ENCODE data around the gene RAB20. TPM values are rescaled to one million over a fixed set of nuclear protein-coding genes. Genes with fewer than 3 reads are reported as not detected.

The RAB20 gene
- total and polyA plus RNA-seq, 7 experiments from 2014 or later: 1.3 to 13.6 (median 4.0) TPM

- Histone ChIP-seq H3K4me1 (ENCODE audit: control insufficient read depth in 2 of 2, insufficient read depth in 2 of 2, low read length in 2 of 2) (no peaks in the 10 kb centered on the region), H3K9me3 (ENCODE audit: control insufficient read depth in 2 of 3, low read length in 3 of 3) (no peaks in the 10 kb centered on the region), H3K4me3 (ENCODE audit: low read length) (no peak overlapping the region), H3K36me3 (ENCODE audit: control insufficient read depth in 2 of 3, insufficient read depth in 3 of 3, low read length in 3 of 3) (no peaks in the 10 kb centered on the region), H3K27ac (ENCODE audit: low read depth, low read length) (no peak overlapping the region), H3K27me3 (ENCODE audit: control insufficient read depth in 2 of 2, insufficient read depth in 2 of 2, low read length in 2 of 2) (no peaks in the 10 kb centered on the region)
- peaks cover 43 to 59% (median 51%) of the 10 kb centered on the region in 5 donors for H3K27me3 Mint-ChIP-seq
- H3K36me3 Mint-ChIP-seq: no peaks in the 10 kb centered on the region
- no peak overlapping the region for H3K27ac Mint-ChIP-seq
- peaks cover 0 to 2% (median 0%) of the 10 kb centered on the region in 11 donors for H3K9me3 Mint-ChIP-seq
- H3K4me3 Mint-ChIP-seq: peak overlapping the region in 2 of 10 donors; percentile 0 to 47
- no peak for DNase-seq
- ChIA-PET CTCF (interaction anchor here (0.6 kb wide), 1 partner anchor 16 kb away, joined by 3 read pairs; no protein-coding TSS in a partner anchor), POLR2A (no interaction called here)
- intact Hi-C loops (cut with micrococcal nuclease): no loop called here
- H3K4me1 Mint-ChIP-seq: peaks cover 0 to 14% (median 8%) of the 10 kb centered on the region in 7 donors
- ATAC-seq: peak; percentile 3
Observed at GRCh38 chr13:110576070-110576394, 14.5 kb upstream of the RAB20 start.

- no peak overlapping the region for H3K27ac ChIP-seq (ENCODE audit: low read depth, low read length)
- CTCF ChIA-PET: interaction anchor here (0.6 kb wide), 2 partner anchors 17 to 83 kb away, joined by 3 read pairs; no protein-coding TSS in a partner anchor
- peak overlapping the region in 1 of 10 donors; percentile 35 for H3K4me3 Mint-ChIP-seq
Observed at GRCh38 chr13:110575322-110576069, 14.0 kb upstream of the RAB20 start.

DNA sequence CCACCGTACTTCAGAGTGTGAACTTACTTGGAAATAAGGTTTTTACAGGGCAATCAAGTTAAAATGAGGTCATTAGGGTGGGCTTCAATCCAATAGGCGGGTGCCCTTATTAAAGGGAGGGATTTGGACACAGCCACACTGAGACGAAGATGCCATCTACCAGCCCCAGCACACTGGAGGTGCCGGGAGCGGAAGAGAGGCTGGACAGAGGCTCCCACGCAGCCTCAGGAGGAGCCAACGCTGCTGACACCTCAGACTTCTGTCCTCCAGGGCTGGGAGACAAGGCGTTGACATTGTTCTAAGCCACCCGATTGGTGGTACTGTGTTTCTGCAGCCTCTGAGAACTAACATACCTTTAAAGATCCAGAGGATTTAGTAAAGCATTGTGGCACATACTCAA is 12.6 kb upstream of the RAB20 start:
- Mint-ChIP-seq H3K9me3 (peaks cover 0 to 3% (median 0%) of the 10 kb centered on the region in 11 donors), H3K27me3 (peaks cover 43 to 63% (median 47%) of the 10 kb centered on the region in 5 donors)
- intact Hi-C loops (cut with micrococcal nuclease): no loop called here

More at GRCh38 chr13:110575322-110576069, 14.0 kb upstream of the RAB20 start:
- Mint-ChIP-seq H3K36me3 (no peaks in the 10 kb centered on the region), H3K27ac (no peak overlapping the region), H3K9me3 (peaks cover 0 to 2% (median 0%) of the 10 kb centered on the region in 11 donors), H3K27me3 (peaks cover 40 to 57% (median 49%) of the 10 kb centered on the region in 5 donors), H3K4me1 (peaks cover 0 to 14% (median 8%) of the 10 kb centered on the region in 7 donors)
- Histone ChIP-seq H3K4me1 (ENCODE audit: control insufficient read depth in 2 of 2, insufficient read depth in 2 of 2, low read length in 2 of 2) (no peaks in the 10 kb centered on the region), H3K36me3 (ENCODE audit: control insufficient read depth in 2 of 3, insufficient read depth in 3 of 3, low read length in 3 of 3) (no peaks in the 10 kb centered on the region), H3K4me3 (ENCODE audit: low read length) (no peak overlapping the region), H3K27me3 (ENCODE audit: control insufficient read depth in 2 of 2, insufficient read depth in 2 of 2, low read length in 2 of 2) (no peaks in the 10 kb centered on the region), H3K9me3 (ENCODE audit: control insufficient read depth in 2 of 3, low read length in 3 of 3) (no peaks in the 10 kb centered on the region)
- intact Hi-C loops (cut with micrococcal nuclease): loop anchor here in 1 of 2 donors (1.0 kb wide), 1 partner anchor 119 kb away; no protein-coding TSS in a partner anchor
- ATAC-seq (peak; percentile 72), DNase-seq (no peak)
- POLR2A ChIA-PET: no interaction called here

GRCh38 chr13:110572778-110573118 is 11.2 kb upstream of the RAB20 start:
- Histone ChIP-seq H3K4me1 (ENCODE audit: control insufficient read depth in 2 of 2, insufficient read depth in 2 of 2, low read length in 2 of 2) (no peaks in the 10 kb centered on the region), H3K4me3 (ENCODE audit: low read length) (no peak overlapping the region), H3K27me3 (ENCODE audit: control insufficient read depth in 2 of 2, insufficient read depth in 2 of 2, low read length in 2 of 2) (no peaks in the 10 kb centered on the region), H3K9me3 (ENCODE audit: control insufficient read depth in 2 of 3, low read length in 3 of 3) (no peaks in the 10 kb centered on the region), H3K36me3 (ENCODE audit: control insufficient read depth in 2 of 3, insufficient read depth in 3 of 3, low read length in 3 of 3) (no peaks in the 10 kb centered on the region), H3K27ac (ENCODE audit: low read depth, low read length) (no peak overlapping the region)
- DNase-seq (no peak), ATAC-seq (no peak)
- Mint-ChIP-seq H3K9me3 (peaks cover 0 to 3% (median 0%) of the 10 kb centered on the region in 11 donors), H3K27me3 (peaks cover 43 to 60% (median 46%) of the 10 kb centered on the region in 5 donors), H3K27ac (no peak overlapping the region), H3K4me1 (peaks cover 0 to 14% (median 8%) of the 10 kb centered on the region in 7 donors), H3K36me3 (no peaks in the 10 kb centered on the region), H3K4me3 (no peak overlapping the region)
- intact Hi-C loops (cut with micrococcal nuclease): no loop called here
- ChIA-PET POLR2A (no interaction called here), CTCF (no interaction called here)

More for the DNA sequence above, 12.6 kb upstream of the RAB20 start:
- Mint-ChIP-seq H3K36me3 (no peaks in the 10 kb centered on the region), H3K4me3 (no peak overlapping the region), H3K4me1 (peaks cover 0 to 14% (median 8%) of the 10 kb centered on the region in 7 donors), H3K27ac (no peak overlapping the region)
- Histone ChIP-seq H3K36me3 (ENCODE audit: control insufficient read depth in 2 of 3, insufficient read depth in 3 of 3, low read length in 3 of 3) (no peaks in the 10 kb centered on the region), H3K4me3 (ENCODE audit: low read length) (no peak overlapping the region), H3K27me3 (ENCODE audit: control insufficient read depth in 2 of 2, insufficient read depth in 2 of 2, low read length in 2 of 2) (no peaks in the 10 kb centered on the region), H3K9me3 (ENCODE audit: control insufficient read depth in 2 of 3, low read length in 3 of 3) (no peaks in the 10 kb centered on the region), H3K27ac (ENCODE audit: low read depth, low read length) (no peak overlapping the region), H3K4me1 (ENCODE audit: control insufficient read depth in 2 of 2, insufficient read depth in 2 of 2, low read length in 2 of 2) (no peaks in the 10 kb centered on the region)
- ATAC-seq: no peak
- POLR2A ChIA-PET: no interaction called here
- DNase-seq: no peak
- CTCF ChIA-PET: no interaction called here

GRCh38 chr13:110571896-110572777 is 10.6 kb upstream of the RAB20 start:
- CTCF ChIA-PET: no interaction called here
- Mint-ChIP-seq H3K27me3 (peaks cover 40 to 57% (median 42%) of the 10 kb centered on the region in 5 donors), H3K4me3 (no peak overlapping the region)

GRCh38 chr13:110570886-110571285 is 9.4 kb upstream of the RAB20 start:
- no peak overlapping the region for H3K27ac ChIP-seq (ENCODE audit: low read depth, low read length)
- intact Hi-C loops (cut with micrococcal nuclease): no loop called here
- H3K27ac Mint-ChIP-seq: no peak overlapping the region
- no peak for ATAC-seq
- no peak overlapping the region for H3K4me3 ChIP-seq (ENCODE audit: low read length)
- H3K9me3 ChIP-seq (ENCODE audit: control insufficient read depth in 2 of 3, low read length in 3 of 3): no peaks in the 10 kb centered on the region
- no peak for DNase-seq
- peaks cover 31 to 51% (median 36%) of the 10 kb centered on the region in 5 donors for H3K27me3 Mint-ChIP-seq
- ChIA-PET CTCF (no interaction called here), POLR2A (no interaction called here)
- H3K36me3 ChIP-seq (ENCODE audit: control insufficient read depth in 2 of 3, insufficient read depth in 3 of 3, low read length in 3 of 3): no peaks in the 10 kb centered on the region
- H3K4me3 Mint-ChIP-seq: no peak overlapping the region
- no peaks in the 10 kb centered on the region for H3K27me3 ChIP-seq (ENCODE audit: control insufficient read depth in 2 of 2, insufficient read depth in 2 of 2, low read length in 2 of 2)
- H3K9me3 Mint-ChIP-seq: peaks cover 0 to 2% (median 0%) of the 10 kb centered on the region in 11 donors
- peaks cover 0 to 11% (median 5%) of the 10 kb centered on the region in 7 donors for H3K4me1 Mint-ChIP-seq
- no peaks in the 10 kb centered on the region for H3K36me3 Mint-ChIP-seq
- H3K4me1 ChIP-seq (ENCODE audit: control insufficient read depth in 2 of 2, insufficient read depth in 2 of 2, low read length in 2 of 2): no peaks in the 10 kb centered on the region

More at GRCh38 chr13:110571896-110572777, 10.6 kb upstream of the RAB20 start:
- H3K4me3 ChIP-seq (ENCODE audit: low read length): no peak overlapping the region
- H3K27ac Mint-ChIP-seq: no peak overlapping the region
- no peaks in the 10 kb centered on the region for H3K4me1 ChIP-seq (ENCODE audit: control insufficient read depth in 2 of 2, insufficient read depth in 2 of 2, low read length in 2 of 2)
- peaks cover 0 to 2% (median 0%) of the 10 kb centered on the region in 11 donors for H3K9me3 Mint-ChIP-seq
- DNase-seq: no peak
- no peaks in the 10 kb centered on the region for H3K9me3 ChIP-seq (ENCODE audit: control insufficient read depth in 2 of 3, low read length in 3 of 3)
- ATAC-seq: no peak
- H3K27me3 ChIP-seq (ENCODE audit: control insufficient read depth in 2 of 2, insufficient read depth in 2 of 2, low read length in 2 of 2): no peaks in the 10 kb centered on the region
- POLR2A ChIA-PET: no interaction called here
- no peak overlapping the region for H3K27ac ChIP-seq (ENCODE audit: low read depth, low read length)
- H3K4me1 Mint-ChIP-seq: peaks cover 0 to 14% (median 8%) of the 10 kb centered on the region in 7 donors
- no peaks in the 10 kb centered on the region for H3K36me3 ChIP-seq (ENCODE audit: control insufficient read depth in 2 of 3, insufficient read depth in 3 of 3, low read length in 3 of 3)
- intact Hi-C loops (cut with micrococcal nuclease): no loop called here
- no peaks in the 10 kb centered on the region for H3K36me3 Mint-ChIP-seq

All from naive thymus-derived CD4-positive, alpha-beta T cell (primary cell).